Caco-2 (cell line): ENCODE data around the gene TARBP2. TPM values are rescaled to one million over a fixed set of nuclear protein-coding genes. Genes with fewer than 3 reads are reported as not detected.
A peak's percentile ranks its signal among the peaks of the same experiment; 100 is the strongest.

ENCODE experiments used
- BruUV-seq: library from RNA; stranded (reverse); fragments of 400-500 nt; replicated peaks from 2 replicates; lab custom pipeline; 2021; lab: Mats Ljungman, UMichigan
- CTCF ChIA-PET: fragments of 300-600 bp; sonication (Branson Sonifier 250); formaldehyde crosslinking; loops from one replicate; lab custom pipeline; 2022; ENCODE audit warnings: antibody characterized with exemption; lab: Charles Lee
- POLR2A ChIA-PET: fragments of 300-600 bp; sonication (Branson Sonifier 250); formaldehyde crosslinking; loops from one replicate; lab custom pipeline; 2022; ENCODE audit warnings: antibody characterized with exemption; lab: Charles Lee
- DNase-seq, 2 experiments: peaks; one replicate each; pipeline versions ENCODE4 v3.0.0 to v3.0.0-alpha.2; 2020 to 2022
- H3K27me3 ChIP-seq: replicated peaks from 2 replicates; pipeline ENCODE4 v1.6.0; 2011; ENCODE audit warnings: low read length; ENCODE audit not compliant: control insufficient read depth, insufficient read depth
- H3K36me3 ChIP-seq: 2 replicates; pipeline ENCODE4 v1.5.1; 2011; ENCODE audit warnings: low read length; ENCODE audit not compliant: control insufficient read depth, insufficient read depth
- H3K4me1 ChIP-seq: fragments of 250-450 bp; sonication (Bioruptor Pico); 2 replicates; pipeline ENCODE4 v1.5.1; 2020; ENCODE audit warnings: mild to moderate bottlenecking
- H3K4me3 ChIP-seq: 2 replicates; pipeline ENCODE4 v1.5.1; 2011; ENCODE audit warnings: low read depth, mild to moderate bottlenecking, control low read depth, low read length
- H3K9me3 ChIP-seq: fragments of 250-450 bp; sonication (Bioruptor Pico); 2 replicates; pipeline ENCODE4 v1.5.1; 2020; ENCODE audit warnings: mild to moderate bottlenecking, moderate library complexity
- H3K27ac Mint-ChIP-seq: one replicate; pipeline ENCODE4 v1.8.0; 2022; ENCODE audit warnings: mixed read lengths; ENCODE audit not compliant: unreplicated experiment
- H3K27me3 Mint-ChIP-seq: one replicate; pipeline ENCODE4 v1.8.0; 2022; ENCODE audit warnings: mixed read lengths; ENCODE audit not compliant: insufficient read depth, unreplicated experiment
- H3K36me3 Mint-ChIP-seq: one replicate; pipeline ENCODE4 v1.8.0; 2022; ENCODE audit warnings: mild to moderate bottlenecking, mixed read lengths; ENCODE audit not compliant: insufficient read depth, unreplicated experiment
- H3K4me1 Mint-ChIP-seq: one replicate; pipeline ENCODE4 v1.8.0; 2022; ENCODE audit warnings: low read depth, mixed read lengths; ENCODE audit not compliant: unreplicated experiment
- H3K4me3 Mint-ChIP-seq: one replicate; pipeline ENCODE4 v1.8.0; 2022; ENCODE audit warnings: mild to moderate bottlenecking, moderate library complexity, mixed read lengths; ENCODE audit not compliant: unreplicated experiment
- H3K9me3 Mint-ChIP-seq: one replicate; pipeline ENCODE4 v1.8.0; 2022; ENCODE audit warnings: mixed read lengths; ENCODE audit not compliant: unreplicated experiment
- CTCF ChIP-seq, 2 experiments: fragments of 200-600 bp in 1 of 2; IDR thresholded peaks; 1 replicate in 1 of 2; 2 replicates in 1 of 2; pipeline versions ENCODE4 v1.5.1 to v1.8.0; 2011 to 2022; ENCODE audit warnings: antibody characterized with exemption in 1 of 2, control low read depth in 1 of 2, inconsistent platforms in 1 of 2, low read depth in 1 of 2, low read length in 1 of 2, mild to moderate bottlenecking in 1 of 2, moderate library complexity in 1 of 2; ENCODE audit not compliant: insufficient read depth in 1 of 2, severe bottlenecking in 1 of 2, unreplicated experiment in 1 of 2
- intact Hi-C: fragments of 100-400 bp; cut with micrococcal nuclease; formaldehyde crosslinking; loops from one replicate; pipeline ENCODE4 v1.10.0; 2022; ENCODE audit not compliant: unreplicated experiment
- total RNA-seq: library from RNA; stranded (reverse); gene quantifications from 2 replicates; pipeline ENCODE4 v1.2.3, GENCODE V29; 2022

TARBP2 gene
- total RNA-seq, 1 experiment from 2014 or later, result 50.7 TPM

- ChIA-PET CTCF (no interaction called here), POLR2A (no interaction called here)
- H3K4me3 Mint-ChIP-seq, result peak overlapping the region; percentile 80
- peaks cover 42% of the 10 kb centered on the region for H3K4me1 Mint-ChIP-seq
- DNase-seq, result no peak
- no peak overlapping the region for H3K27ac Mint-ChIP-seq
- intact Hi-C loops, result no loop called here
- H3K27me3 Mint-ChIP-seq, result no peaks in the 10 kb centered on the region
- no peaks in the 10 kb centered on the region for H3K36me3 ChIP-seq
- TF ChIP-seq CTCF (IDR thresholded peaks at IDR 0.05; ENCODE audit: insufficient read depth in 1 of 2, low read depth in 1 of 2, low read length in 1 of 2, severe bottlenecking in 1 of 2, unreplicated experiment in 1 of 2), result no peak
- no peaks in the 10 kb centered on the region for H3K27me3 ChIP-seq
- no TSS peak for BruUV-seq
- H3K9me3 Mint-ChIP-seq, result no peaks in the 10 kb centered on the region
- H3K9me3 ChIP-seq, result no peaks in the 10 kb centered on the region
- H3K36me3 Mint-ChIP-seq, result peaks cover 7% of the 10 kb centered on the region
- no peak overlapping the region for H3K4me3 ChIP-seq
- H3K4me1 ChIP-seq, result peaks cover 25% of the 10 kb centered on the region
These were observed 2.9 kb upstream of the TARBP2 start for GRCh38 chr12:53498235-53498630.

- peak within 1 kb of the TSS; percentile 86 for H3K27ac Mint-ChIP-seq
- H3K4me1 ChIP-seq, result peaks cover 19% of the 10 kb centered on the region
These were observed 1.6 kb upstream of the TARBP2 start, which contains the start of gene MAP3K12 for GRCh38 chr12:53499266-53500141. TSS of gene MAP3K12 (minus strand) at chr12:53499458. CDS start at chr12:53487391, 12,067 bp downstream.

More at GRCh38 chr12:53499266-53500141, 1.6 kb upstream of the TARBP2 start, which contains the start of gene MAP3K12:
- peak in 1 of 2 experiments; percentile 58 for DNase-seq
- intact Hi-C loops, result loop anchor here (1.0 to 2.0 kb wide), 4 partner anchors 49 to 779 kb away; no protein-coding TSS in a partner anchor
- H3K9me3 Mint-ChIP-seq, result no peaks in the 10 kb centered on the region
- no peaks in the 10 kb centered on the region for H3K27me3 Mint-ChIP-seq
- H3K9me3 ChIP-seq, result no peaks in the 10 kb centered on the region
- peaks cover 13% of the 10 kb centered on the region for H3K36me3 Mint-ChIP-seq
- ChIA-PET CTCF (interaction anchor here (1.4 to 2.2 kb wide), 2 partner anchors 9 to 17 kb away, joined by 4 to 12 read pairs; no protein-coding TSS in a partner anchor), POLR2A (no interaction called here)
- no TSS peak for BruUV-seq
- no peak for TF ChIP-seq CTCF (IDR thresholded peaks at IDR 0.05; ENCODE audit: insufficient read depth in 1 of 2, low read depth in 1 of 2, low read length in 1 of 2, severe bottlenecking in 1 of 2, unreplicated experiment in 1 of 2)
- peak within 1 kb of the TSS; percentile 55 for H3K4me3 ChIP-seq
- no peaks in the 10 kb centered on the region for H3K36me3 ChIP-seq
- peak within 1 kb of the TSS; percentile 80 for H3K4me3 Mint-ChIP-seq
- no peaks in the 10 kb centered on the region for H3K27me3 ChIP-seq
- H3K4me1 Mint-ChIP-seq, result peaks cover 33% of the 10 kb centered on the region
